OCI-LY7 (cell line): ENCODE measurements around the gene FHIT.

Experiments used
- EZH2phosphoT487 ChIP-seq: fragments of 200-600 bp; sonication (generic); IDR thresholded peaks from 2 replicates; pipeline ENCODE4 v1.6.1; 2018; ENCODE audit warnings: low read depth, borderline replicate concordance, mild to moderate bottlenecking, mixed run types, antibody characterized with exemption, low read length, moderate library complexity, mixed read lengths
- TF ChIP-seq, protein P1 (sequence below): fragments of 200-600 bp; sonication (generic); conservative IDR thresholded peaks from 2 replicates; pipeline ENCODE4 v1.5.1; 2014; ENCODE audit warnings: mild to moderate bottlenecking, antibody characterized with exemption, low read length, moderate library complexity, mixed read lengths

DNA sequence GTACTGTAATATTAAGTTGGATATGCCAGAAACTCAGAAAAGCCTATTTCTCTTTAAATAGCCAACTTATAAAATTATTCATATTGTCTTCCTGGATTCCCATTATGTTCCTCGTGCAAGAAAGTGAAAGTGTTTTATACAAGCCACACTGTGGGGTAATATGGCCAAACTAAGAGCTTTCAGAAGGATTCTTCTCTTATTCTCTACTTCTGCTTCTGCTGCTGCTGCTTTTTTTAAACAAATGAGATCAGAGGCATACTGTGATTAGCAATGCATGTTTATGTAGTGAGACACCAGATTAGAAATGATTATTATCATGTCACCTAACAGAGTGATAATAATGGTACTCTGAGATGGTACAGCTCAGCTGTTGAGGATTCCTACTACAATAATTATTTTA, 1174.9 kb downstream of the FHIT start:
- TF ChIP-seq, protein P1, sequence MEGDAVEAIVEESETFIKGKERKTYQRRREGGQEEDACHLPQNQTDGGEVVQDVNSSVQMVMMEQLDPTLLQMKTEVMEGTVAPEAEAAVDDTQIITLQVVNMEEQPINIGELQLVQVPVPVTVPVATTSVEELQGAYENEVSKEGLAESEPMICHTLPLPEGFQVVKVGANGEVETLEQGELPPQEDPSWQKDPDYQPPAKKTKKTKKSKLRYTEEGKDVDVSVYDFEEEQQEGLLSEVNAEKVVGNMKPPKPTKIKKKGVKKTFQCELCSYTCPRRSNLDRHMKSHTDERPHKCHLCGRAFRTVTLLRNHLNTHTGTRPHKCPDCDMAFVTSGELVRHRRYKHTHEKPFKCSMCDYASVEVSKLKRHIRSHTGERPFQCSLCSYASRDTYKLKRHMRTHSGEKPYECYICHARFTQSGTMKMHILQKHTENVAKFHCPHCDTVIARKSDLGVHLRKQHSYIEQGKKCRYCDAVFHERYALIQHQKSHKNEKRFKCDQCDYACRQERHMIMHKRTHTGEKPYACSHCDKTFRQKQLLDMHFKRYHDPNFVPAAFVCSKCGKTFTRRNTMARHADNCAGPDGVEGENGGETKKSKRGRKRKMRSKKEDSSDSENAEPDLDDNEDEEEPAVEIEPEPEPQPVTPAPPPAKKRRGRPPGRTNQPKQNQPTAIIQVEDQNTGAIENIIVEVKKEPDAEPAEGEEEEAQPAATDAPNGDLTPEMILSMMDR, result no peak
- TF ChIP-seq EZH2phosphoT487, result no peak
